Subcutaneous adipose tissue (tissue), 4 donors: ENCODE data around the gene TBCK. TPM values are rescaled to one million over a fixed set of nuclear protein-coding genes. Genes with fewer than 3 reads are reported as not detected.

Experiments used
- total RNA-seq, 4 donors: library from RNA; depleted of rRNA; stranded (reverse); fragments of >200 nt; gene quantifications; one replicate each; pipeline ENCODE4 v1.1.0, GENCODE V29; 2016
- TF ChIP-seq, protein P1 (sequence below): fragments of 450-650 bp; IDR thresholded peaks from one replicate; pipeline ENCODE4 v1.5.1; 2016; ENCODE audit warnings: low read depth, mild to moderate bottlenecking, control low read depth, antibody characterized with exemption, moderate library complexity

Gene TBCK
- total RNA-seq, 4 donors from 2014 or later: 32.2 to 59.2 (median 48.9) TPM

DNA sequence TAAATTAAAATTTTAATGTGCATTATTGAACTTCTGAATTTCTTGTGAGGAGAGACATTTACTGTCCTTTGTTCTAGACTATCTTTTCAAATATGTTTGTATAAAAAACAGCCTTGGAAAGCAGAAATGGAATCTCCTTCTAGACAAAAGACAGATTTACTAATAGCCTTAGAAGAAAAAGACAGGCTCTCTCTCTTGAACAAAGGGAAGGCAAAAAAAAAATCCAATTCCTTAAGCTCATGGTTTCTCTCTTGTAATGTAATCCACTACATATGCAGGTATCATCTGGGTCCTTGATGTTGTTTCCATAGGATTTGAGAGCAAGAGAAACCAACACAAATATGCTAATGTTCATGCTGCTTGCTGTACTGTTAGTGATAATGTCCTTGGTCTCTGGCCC is 106.0 kb downstream of the TBCK start:
- TF ChIP-seq, protein P1, sequence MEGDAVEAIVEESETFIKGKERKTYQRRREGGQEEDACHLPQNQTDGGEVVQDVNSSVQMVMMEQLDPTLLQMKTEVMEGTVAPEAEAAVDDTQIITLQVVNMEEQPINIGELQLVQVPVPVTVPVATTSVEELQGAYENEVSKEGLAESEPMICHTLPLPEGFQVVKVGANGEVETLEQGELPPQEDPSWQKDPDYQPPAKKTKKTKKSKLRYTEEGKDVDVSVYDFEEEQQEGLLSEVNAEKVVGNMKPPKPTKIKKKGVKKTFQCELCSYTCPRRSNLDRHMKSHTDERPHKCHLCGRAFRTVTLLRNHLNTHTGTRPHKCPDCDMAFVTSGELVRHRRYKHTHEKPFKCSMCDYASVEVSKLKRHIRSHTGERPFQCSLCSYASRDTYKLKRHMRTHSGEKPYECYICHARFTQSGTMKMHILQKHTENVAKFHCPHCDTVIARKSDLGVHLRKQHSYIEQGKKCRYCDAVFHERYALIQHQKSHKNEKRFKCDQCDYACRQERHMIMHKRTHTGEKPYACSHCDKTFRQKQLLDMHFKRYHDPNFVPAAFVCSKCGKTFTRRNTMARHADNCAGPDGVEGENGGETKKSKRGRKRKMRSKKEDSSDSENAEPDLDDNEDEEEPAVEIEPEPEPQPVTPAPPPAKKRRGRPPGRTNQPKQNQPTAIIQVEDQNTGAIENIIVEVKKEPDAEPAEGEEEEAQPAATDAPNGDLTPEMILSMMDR: no peak

DNA sequence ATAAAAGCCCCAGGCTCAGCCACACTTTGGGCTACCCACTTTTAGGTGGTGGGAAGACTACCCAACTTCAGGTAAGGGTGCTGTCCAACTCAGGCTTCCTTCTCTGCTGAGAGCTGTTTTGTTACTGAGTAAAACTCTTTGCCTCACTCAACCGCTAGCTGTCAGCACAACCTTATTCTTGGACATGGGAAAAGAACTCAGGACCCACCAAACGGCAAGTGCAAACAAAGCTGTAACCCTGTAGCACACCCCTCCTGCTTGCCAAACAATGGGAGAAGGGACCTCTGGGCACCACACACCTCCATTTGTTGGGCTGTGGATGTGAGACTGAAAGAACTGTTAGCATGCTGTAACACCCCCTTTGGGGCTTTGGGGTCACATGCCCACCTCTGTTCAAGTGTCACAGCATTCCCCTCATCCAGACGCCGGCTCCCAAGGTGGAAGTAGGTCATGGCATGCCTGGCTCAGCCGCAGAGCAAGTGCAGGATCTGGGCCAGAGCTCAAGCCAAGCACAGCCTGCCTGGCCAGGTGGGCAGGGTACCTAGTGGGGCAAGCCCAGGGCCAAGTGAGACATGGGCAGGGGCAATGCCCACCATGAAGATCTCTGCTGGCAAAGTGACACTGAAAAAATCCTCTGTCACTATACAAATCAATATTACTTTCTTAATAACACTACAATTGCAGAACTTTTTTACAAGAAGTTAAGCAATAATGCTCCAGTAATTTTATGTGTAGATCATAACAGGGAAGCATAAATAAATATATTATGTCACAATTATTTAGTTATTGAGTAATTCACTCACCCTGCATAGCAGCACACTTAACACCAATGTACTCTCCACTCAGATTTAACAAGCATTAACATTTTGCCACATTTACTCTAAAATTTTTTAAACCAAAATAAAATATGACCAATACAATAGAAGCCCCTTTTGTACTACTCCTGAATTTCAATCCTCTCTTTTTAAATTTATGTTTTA is 107.2 kb downstream of the TBCK start:
- TF ChIP-seq, protein P1: no peak

DNA sequence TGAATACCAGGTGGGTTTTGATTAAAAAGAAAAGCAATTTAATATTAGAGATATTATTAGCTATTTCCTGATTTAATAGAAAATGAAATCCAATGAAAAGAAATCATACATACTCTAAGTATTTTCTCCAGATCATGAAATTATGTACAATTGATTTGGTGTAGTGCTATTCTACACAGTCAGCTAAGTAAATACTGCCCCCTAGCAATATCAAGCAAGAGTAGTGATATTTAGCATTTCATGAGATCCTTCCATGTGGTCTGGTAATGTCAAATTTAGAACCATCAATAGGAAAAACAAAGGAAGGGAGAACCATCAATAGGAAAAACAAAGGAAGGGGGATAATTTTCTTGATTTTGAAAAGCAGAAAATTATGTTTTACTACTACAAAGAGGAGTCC is 114.6 kb downstream of the TBCK start:
- TF ChIP-seq, protein P1: no peak

DNA sequence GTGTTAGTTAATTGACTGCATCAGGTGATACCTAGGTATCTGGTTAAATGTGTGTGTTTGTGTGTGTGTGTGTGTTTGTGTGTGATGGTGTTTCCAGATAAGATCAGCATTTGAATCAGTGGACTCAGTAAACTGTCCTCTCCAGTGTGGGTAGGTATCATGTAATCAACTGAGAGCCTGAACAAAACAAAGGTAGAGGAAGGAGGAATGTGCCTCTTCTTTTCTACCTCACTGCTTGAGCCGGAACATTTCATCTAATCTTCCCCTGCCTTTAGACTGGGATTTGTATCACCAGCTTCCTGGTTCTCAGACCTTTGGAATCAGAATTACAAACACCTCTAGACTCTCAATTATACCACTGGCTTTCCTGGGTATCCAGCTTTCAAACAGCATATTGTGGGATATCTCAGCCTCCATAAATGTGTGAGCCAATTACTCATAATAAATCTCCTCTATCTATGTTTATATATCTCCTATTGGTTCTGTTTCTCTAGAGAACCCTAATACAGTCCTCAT is 120.5 kb downstream of the TBCK start:
- TF ChIP-seq, protein P1: no peak

DNA sequence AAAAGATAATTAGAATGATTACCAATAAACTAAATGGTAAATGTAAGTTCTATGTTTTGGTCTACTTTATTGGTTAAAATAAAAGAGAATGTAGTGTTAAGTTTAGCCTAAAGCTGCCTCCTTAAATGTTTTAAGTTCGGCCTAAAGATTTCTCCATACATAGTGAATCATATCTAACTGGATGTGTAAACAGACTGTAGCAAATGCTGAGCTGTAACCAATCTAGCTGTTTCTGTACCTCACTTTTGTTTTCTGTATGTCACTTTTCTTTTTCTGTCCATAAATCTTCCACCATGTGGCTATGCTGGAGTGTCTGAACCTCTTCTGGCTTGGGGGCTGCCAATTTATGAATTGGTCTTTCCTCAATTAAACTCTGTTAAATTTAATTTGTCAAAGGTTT is 121.2 kb downstream of the TBCK start:
- TF ChIP-seq, protein P1: no peak

DNA sequence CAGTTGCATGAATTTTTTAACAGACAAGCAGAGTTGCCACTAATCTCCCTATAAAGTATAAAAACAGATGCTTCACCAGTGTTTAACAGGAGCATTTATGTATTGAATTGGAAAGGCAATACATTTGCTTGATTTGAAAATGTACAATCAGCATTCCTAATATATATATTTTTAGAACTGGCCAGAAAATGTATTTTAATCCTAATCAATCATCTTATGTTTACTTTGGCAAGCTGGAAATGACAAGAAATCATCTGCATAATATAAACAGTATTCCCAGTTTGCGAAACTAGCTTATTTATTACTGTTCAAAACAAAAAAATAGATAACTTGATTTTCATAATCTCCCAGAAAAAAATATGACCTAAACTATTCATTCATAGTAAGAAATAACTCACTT is 123.9 kb downstream of the TBCK start:
- TF ChIP-seq, protein P1: no peak

DNA sequence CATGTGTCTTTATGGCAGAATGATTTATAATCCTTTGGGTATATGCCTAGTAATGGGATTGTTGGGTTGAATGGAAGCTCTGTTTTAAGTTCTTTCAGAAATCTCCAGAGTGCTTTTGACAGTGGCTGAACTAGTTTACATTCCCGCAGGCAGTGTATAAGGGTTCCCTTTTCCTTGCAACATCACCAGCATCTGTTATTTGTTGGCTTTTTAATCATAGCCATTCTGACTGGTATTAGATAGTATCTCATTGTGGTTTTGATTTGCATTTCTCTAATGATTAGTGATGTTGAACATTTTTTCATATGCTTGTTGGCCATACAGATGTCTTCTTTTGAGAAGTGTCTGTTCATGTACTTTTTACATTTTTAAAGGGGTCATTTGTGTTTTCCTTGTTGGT is 129.8 kb downstream of the TBCK start:
- TF ChIP-seq, protein P1: no peak
